Glutamatergic neuron (in vitro differentiated cells): ENCODE data around the gene TMC6. TPM values are rescaled to one million over a fixed set of nuclear protein-coding genes. Genes with fewer than 3 reads are reported as not detected.

Source experiments
- DNase-seq: peaks from one replicate; pipeline ENCODE4 v3.0.0; 2022
- H3K27ac Mint-ChIP-seq: one replicate; pipeline ENCODE4 v1.8.0; 2020; ENCODE audit warnings: mild to moderate bottlenecking, mixed read lengths, inconsistent platforms; ENCODE audit not compliant: unreplicated experiment
- H3K27me3 Mint-ChIP-seq: one replicate; pipeline ENCODE4 v1.8.0; 2020; ENCODE audit warnings: mild to moderate bottlenecking, moderate library complexity, mixed read lengths, inconsistent platforms; ENCODE audit not compliant: unreplicated experiment
- H3K36me3 Mint-ChIP-seq: one replicate; pipeline ENCODE4 v1.8.0; 2020; ENCODE audit warnings: mild to moderate bottlenecking, mixed read lengths, inconsistent platforms; ENCODE audit not compliant: unreplicated experiment
- H3K4me1 Mint-ChIP-seq: one replicate; pipeline ENCODE4 v1.8.0; 2020; ENCODE audit warnings: mild to moderate bottlenecking, low read depth, mixed read lengths, inconsistent platforms; ENCODE audit not compliant: unreplicated experiment
- H3K4me3 Mint-ChIP-seq: one replicate; pipeline ENCODE4 v1.8.0; 2020; ENCODE audit warnings: mild to moderate bottlenecking, mixed read lengths, inconsistent platforms; ENCODE audit not compliant: unreplicated experiment
- H3K9me3 Mint-ChIP-seq: one replicate; pipeline ENCODE4 v1.8.0; 2020; ENCODE audit warnings: mild to moderate bottlenecking, moderate library complexity, mixed read lengths, inconsistent platforms; ENCODE audit not compliant: unreplicated experiment
- total RNA-seq: library from RNA; stranded (reverse); fragmentation: NEBNext Ultra II Directional; extraction: Animal tissue kit (Norgen Biotek cat#: 25700); gene quantifications from one replicate; pipeline ENCODE4 v1.2.1, GENCODE V29; 2021; ENCODE audit not compliant: unreplicated experiment
- TF ChIP-seq, protein P1 (sequence below): fragments of 200-600 bp; sonication (generic); IDR thresholded peaks from one replicate; pipeline ENCODE4 v1.5.0; 2021; ENCODE audit not compliant: partially characterized antibody, unreplicated experiment

Gene TMC6
- total RNA-seq, 1 donor from 2014 or later, result 1.1 TPM

DNA sequence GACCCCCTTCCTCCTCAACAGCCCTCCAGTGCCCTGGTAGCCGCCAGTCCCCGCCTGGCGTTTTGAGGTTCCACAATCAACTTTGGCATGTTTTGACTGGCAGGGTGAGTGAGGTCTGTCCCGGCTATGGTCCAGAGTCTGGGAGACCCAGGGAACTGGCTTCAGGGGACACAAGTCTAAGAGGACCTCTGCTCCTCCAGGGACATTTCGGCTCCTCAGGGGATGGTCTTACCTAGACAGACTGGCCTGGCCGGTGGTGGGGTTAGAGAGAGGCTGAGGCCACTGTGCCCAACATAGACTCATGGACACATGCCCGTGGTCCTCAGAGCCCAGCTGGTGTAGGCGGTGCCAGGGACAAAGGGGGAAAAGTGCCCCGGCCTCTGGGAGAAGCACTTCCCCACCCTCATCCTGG lies 4.2 kb upstream of the TMC6 start:
- Mint-ChIP-seq H3K4me3 (no peak overlapping the region), H3K4me1 (no peaks in the 10 kb centered on the region), H3K27me3 (peaks cover 23% of the 10 kb centered on the region), H3K9me3 (peaks cover 1% of the 10 kb centered on the region), H3K27ac (no peak overlapping the region), H3K36me3 (peaks cover 4% of the 10 kb centered on the region)
- no peak for DNase-seq
- TF ChIP-seq, protein P1, sequence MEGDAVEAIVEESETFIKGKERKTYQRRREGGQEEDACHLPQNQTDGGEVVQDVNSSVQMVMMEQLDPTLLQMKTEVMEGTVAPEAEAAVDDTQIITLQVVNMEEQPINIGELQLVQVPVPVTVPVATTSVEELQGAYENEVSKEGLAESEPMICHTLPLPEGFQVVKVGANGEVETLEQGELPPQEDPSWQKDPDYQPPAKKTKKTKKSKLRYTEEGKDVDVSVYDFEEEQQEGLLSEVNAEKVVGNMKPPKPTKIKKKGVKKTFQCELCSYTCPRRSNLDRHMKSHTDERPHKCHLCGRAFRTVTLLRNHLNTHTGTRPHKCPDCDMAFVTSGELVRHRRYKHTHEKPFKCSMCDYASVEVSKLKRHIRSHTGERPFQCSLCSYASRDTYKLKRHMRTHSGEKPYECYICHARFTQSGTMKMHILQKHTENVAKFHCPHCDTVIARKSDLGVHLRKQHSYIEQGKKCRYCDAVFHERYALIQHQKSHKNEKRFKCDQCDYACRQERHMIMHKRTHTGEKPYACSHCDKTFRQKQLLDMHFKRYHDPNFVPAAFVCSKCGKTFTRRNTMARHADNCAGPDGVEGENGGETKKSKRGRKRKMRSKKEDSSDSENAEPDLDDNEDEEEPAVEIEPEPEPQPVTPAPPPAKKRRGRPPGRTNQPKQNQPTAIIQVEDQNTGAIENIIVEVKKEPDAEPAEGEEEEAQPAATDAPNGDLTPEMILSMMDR, result no peak

DNA sequence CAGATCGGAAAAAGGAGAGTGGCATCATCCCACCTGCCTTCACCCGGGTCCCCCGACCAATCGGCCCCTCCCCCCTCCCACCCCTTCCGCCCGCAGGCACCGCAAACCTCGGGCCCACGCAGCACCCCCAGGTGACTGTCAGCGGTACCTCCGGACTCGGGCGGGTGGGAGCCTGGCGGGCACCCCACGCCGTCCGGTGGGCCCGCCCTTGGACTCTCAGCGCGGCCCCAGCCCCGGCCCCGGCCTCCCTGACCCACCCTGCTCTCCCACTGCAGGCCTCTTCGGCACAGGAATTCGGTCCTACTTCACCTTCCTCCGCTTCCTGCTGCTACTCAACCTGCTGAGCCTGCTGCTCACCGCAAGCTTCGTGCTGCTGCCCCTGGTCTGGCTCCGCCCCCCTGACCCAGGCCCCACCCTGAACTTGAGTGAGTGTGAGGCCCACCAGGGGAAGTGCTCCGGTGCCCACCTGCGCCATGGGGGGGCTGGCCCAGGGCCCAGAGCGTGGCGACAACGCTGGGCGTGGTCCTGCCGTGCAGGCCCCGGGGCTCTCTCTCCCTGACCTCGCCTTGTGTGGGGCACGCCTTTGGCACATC lies 3.6 kb upstream of the TMC6 start:
- no peak for DNase-seq

DNA sequence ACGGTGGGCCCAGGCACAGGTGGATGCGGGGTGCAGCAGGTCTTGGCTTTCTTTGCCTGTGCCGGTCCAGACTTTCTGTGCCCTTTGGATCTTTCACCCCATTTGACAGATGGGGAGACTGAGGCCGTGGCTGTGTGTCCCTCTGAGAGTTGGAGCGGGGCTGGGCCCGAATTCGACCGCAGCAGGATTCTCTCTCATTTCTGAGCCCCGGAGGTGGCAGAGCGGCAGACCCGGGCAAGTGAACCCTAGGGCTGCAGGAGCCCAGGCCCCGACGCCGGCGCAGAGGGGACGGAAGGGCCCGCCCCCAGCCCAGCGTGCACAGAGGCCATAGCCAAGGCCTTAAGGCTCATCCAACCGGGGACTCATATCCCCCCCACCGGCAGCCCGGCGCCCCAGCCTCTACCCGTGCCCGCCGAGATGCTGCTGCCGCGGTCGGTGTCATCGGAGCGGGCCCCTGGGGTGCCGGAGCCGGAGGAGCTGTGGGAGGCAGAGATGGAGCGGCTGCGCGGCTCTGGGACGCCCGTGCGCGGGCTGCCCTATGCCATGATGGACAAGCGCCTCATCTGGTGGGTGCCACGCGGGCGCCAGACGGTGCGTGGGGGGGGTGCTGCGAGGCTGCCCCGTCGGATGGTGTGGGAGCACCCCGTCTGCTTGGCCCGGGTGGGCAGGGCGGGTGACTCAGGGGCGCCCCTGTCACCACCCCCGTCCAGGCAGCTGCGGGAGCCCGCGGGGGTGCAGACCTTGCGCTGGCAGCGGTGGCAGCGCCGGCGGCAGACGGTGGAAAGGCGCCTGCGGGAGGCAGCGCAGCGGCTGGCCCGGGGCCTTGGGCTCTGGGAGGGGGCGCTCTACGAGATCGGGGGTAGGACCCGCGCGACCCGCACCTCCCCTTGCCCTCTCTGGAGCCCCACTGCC lies 2.9 kb upstream of the TMC6 start:
- TF ChIP-seq, protein P1, result no peak
- H3K9me3 Mint-ChIP-seq, result peaks cover 1% of the 10 kb centered on the region
- peaks cover 23% of the 10 kb centered on the region for H3K27me3 Mint-ChIP-seq
- H3K27ac Mint-ChIP-seq, result no peak overlapping the region
- no peaks in the 10 kb centered on the region for H3K4me1 Mint-ChIP-seq
- H3K36me3 Mint-ChIP-seq, result peaks cover 4% of the 10 kb centered on the region
- H3K4me3 Mint-ChIP-seq, result no peak overlapping the region
- DNase-seq, result no peak

More for the DNA sequence above, 3.6 kb upstream of the TMC6 start:
- TF ChIP-seq, protein P1, result no peak
- Mint-ChIP-seq H3K4me1 (no peaks in the 10 kb centered on the region), H3K27ac (no peak overlapping the region), H3K9me3 (peaks cover 1% of the 10 kb centered on the region), H3K36me3 (peaks cover 4% of the 10 kb centered on the region), H3K27me3 (peaks cover 23% of the 10 kb centered on the region), H3K4me3 (no peak overlapping the region)

DNA sequence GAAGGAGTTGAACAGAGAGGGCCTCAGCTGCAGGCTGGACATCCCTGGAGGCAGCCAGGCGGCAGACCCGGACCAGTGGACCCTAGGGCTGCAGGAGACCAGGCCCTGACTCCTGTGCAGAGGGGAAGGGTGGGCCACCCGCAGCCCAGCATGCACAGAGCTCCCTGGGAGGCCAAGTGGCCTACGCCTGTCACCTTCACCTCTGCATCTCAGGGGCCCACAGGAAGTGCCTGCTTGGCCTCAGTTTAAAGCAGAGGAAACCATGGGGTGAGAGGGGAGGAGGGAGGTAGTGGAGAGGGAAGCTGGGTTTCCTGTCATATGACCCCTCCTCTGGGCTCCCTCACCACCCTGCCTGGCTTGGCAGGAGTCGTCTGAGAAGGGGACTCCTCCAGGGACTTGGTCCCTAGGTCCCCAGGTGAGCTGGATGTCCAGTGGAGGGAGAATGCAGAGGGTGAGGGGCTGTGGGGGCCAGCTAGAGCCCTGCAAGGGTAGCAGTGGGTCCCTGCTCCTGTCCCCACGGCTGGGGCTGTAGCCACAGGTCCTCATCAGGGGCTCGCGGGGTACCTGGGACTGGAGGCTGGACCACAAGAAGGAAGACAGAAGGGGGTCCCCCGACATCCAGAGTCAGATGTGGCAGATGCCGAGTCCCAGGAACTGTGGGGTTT lies 2.0 kb upstream of the TMC6 start, which contains the start of gene TMC8:
TSS of gene TMC8 (plus strand) at position 335 of the 665 bp plus-strand sequence. CDS start 818 bp downstream, outside the sequence.
- TF ChIP-seq, protein P1, result no peak
- Mint-ChIP-seq H3K4me1 (no peaks in the 10 kb centered on the region), H3K36me3 (peaks cover 4% of the 10 kb centered on the region), H3K9me3 (peaks cover 1% of the 10 kb centered on the region), H3K27ac (no peak within 1 kb of the TSS), H3K4me3 (no peak within 1 kb of the TSS), H3K27me3 (peaks cover 22% of the 10 kb centered on the region)
- no peak for DNase-seq
